PFSK-1 (cell line): ENCODE data around the gene SLC6A7.

Experiments used
- POLR2AphosphoS5 ChIP-seq: IDR thresholded peaks from 2 replicates; pipeline ENCODE4 v1.6.1; 2012; ENCODE audit warnings: low read depth, mild to moderate bottlenecking, control low read depth, low read length, moderate library complexity
- SIN3A ChIP-seq: IDR thresholded peaks from 2 replicates; pipeline ENCODE4 v1.6.1; 2012; ENCODE audit warnings: mild to moderate bottlenecking, low read length, moderate library complexity, borderline replicate concordance; ENCODE audit not compliant: insufficient read depth
- TAF1 ChIP-seq: IDR thresholded peaks from 2 replicates; pipeline ENCODE4 v1.6.1; 2012; ENCODE audit warnings: low read length, control low read depth, borderline replicate concordance; ENCODE audit not compliant: insufficient read depth

GRCh38 chr5:150166037-150166649 is 23.7 kb upstream of the SLC6A7 start:
- TF ChIP-seq SIN3A = no peak
- TF ChIP-seq TAF1 = no peak
- no peak for TF ChIP-seq POLR2AphosphoS5
